HepG2 (cell line): ENCODE results near the gene RBBP6. TPM values are rescaled to one million over a fixed set of nuclear protein-coding genes. Genes with fewer than 3 reads are reported as not detected.

ENCODE experiments used
- ATAC-seq: fragments of 200-7000 bp; cut with Tn5 transposase; 3 replicates; pipeline ENCODE4 v1.9.1; 2020; ENCODE audit warnings: mild to moderate bottlenecking, moderate library complexity
- BruUV-seq: library from RNA; stranded (reverse); fragments of 400-500 nt; replicated peaks from 2 replicates; lab custom pipeline; 2021; lab: Mats Ljungman, UMichigan
- CTCF ChIA-PET: fragments of 300-600 bp; formaldehyde crosslinking; extraction: SDS; loops from one replicate; lab custom pipeline; 2021; ENCODE audit warnings: low total read pairs, inconsistent platforms, low intra/inter-chr PET ratio; lab: Yijun Ruan, JAX
- POLR2A ChIA-PET: fragments of 350-600 bp; sonication (Branson Sonifier 250); formaldehyde crosslinking; loops from one replicate; lab custom pipeline; 2020; ENCODE audit warnings: antibody characterized with exemption, inconsistent platforms; lab: Yijun Ruan, JAX
- DNase-seq: peaks from one replicate; pipeline ENCODE4 v3.0.0-alpha.2; 2015; ENCODE audit warnings: low spot score
- FAIRE-seq: peaks from 3 replicates; lab custom pipeline; 2011; peaks lifted over from hg19 to GRCh38; lab: Jason Lieb, UNC
- H2AFZ ChIP-seq: one replicate; pipeline ENCODE4 v1.6.1; 2011; ENCODE audit warnings: low read length, inconsistent platforms
- H3K27ac ChIP-seq: fragments of 300-600 bp; 3 replicates; pipeline ENCODE4 v1.8.0; 2011; ENCODE audit warnings: mixed run types, mild to moderate bottlenecking, mixed read lengths, low read length, inconsistent platforms; ENCODE audit not compliant: insufficient read depth; ENCODE audit errors: extremely low read length
- H3K27me3 ChIP-seq, 2 experiments: fragments of 200-600 bp in 1 of 2; 2 replicates in 1 of 2; 3 replicates in 1 of 2; pipeline versions ENCODE4 v1.6.0 to v1.8.0; 2011; ENCODE audit warnings: low read length in 2 of 2, mild to moderate bottlenecking in 2 of 2, moderate library complexity in 2 of 2, inconsistent platforms in 1 of 2; ENCODE audit not compliant: insufficient read depth in 2 of 2, control insufficient read depth in 1 of 2
- H3K36me3 ChIP-seq, 2 experiments: fragments of 200-600 bp in 1 of 2; replicated peaks in 1 of 2; 2 replicates in 1 of 2; 3 replicates in 1 of 2; pipeline versions ENCODE4 v1.5.1 to v1.8.0; 2011; ENCODE audit warnings: low read length in 2 of 2, inconsistent platforms in 1 of 2; ENCODE audit not compliant: insufficient read depth in 2 of 2, control insufficient read depth in 1 of 2
- H3K4me1 ChIP-seq: 2 replicates; pipeline ENCODE4 v1.5.1; 2012; ENCODE audit warnings: low read length, inconsistent platforms; ENCODE audit not compliant: insufficient read depth
- H3K4me2 ChIP-seq: 2 replicates; pipeline ENCODE4 v1.6.0; 2011; ENCODE audit warnings: low read depth, low read length, inconsistent platforms
- H3K4me3 ChIP-seq, 3 experiments: fragments of 200-600 bp in 1 of 3; sonication (generic), shearing (Covaris generic) in 1 of 3; replicated peaks in 1 of 3; 2 replicates each; pipeline ENCODE4 v1.5.1; 2011 to 2016; ENCODE audit warnings: low read length in 3 of 3, inconsistent platforms in 2 of 3, low read depth in 2 of 3, mild to moderate bottlenecking in 2 of 3, control low read depth in 1 of 3, mixed read lengths in 1 of 3; ENCODE audit not compliant: insufficient read depth in 1 of 3
- H3K79me2 ChIP-seq: one replicate; pipeline ENCODE4 v1.6.1; 2011; ENCODE audit warnings: low read length, inconsistent platforms; ENCODE audit not compliant: insufficient read depth
- H3K9ac ChIP-seq: 2 replicates; pipeline ENCODE4 v1.6.0; 2011; ENCODE audit warnings: mild to moderate bottlenecking, low read depth, low read length, inconsistent platforms; ENCODE audit not compliant: insufficient read depth
- H3K9me3 ChIP-seq: 2 replicates; pipeline ENCODE4 v1.5.1; 2012; ENCODE audit warnings: mild to moderate bottlenecking, low read length
- H4K20me1 ChIP-seq: 2 replicates; pipeline ENCODE4 v1.6.0; 2011; ENCODE audit warnings: inconsistent platforms, mild to moderate bottlenecking, low read length, moderate library complexity; ENCODE audit not compliant: insufficient read depth
- HIVEP1 ChIP-seq: sonication (generic); formaldehyde crosslinking; IDR thresholded peaks from 2 replicates; pipeline ENCODE4 v1.4.0; 2020; ENCODE audit warnings: mild to moderate bottlenecking, missing genetic modification reagents
- HNRNPH1 ChIP-seq: fragments of 200-400 bp; formaldehyde crosslinking; optimal IDR thresholded peaks from 2 replicates; pipeline ENCODE3; 2017; ENCODE audit warnings: mild to moderate bottlenecking, low read depth, low read length
- MAFF ChIP-seq: IDR thresholded peaks from 2 replicates; pipeline ENCODE4 v1.6.1; 2011; ENCODE audit warnings: low read depth, low read length, improper control_type of control experiment
- MAFK ChIP-seq, 2 experiments: IDR thresholded peaks in 1 of 2; conservative IDR thresholded peaks in 1 of 2; 2 replicates each; pipeline ENCODE4 v1.6.1; 2011; ENCODE audit warnings: improper control_type of control experiment in 2 of 2, low read length in 2 of 2
- NAIF1 ChIP-seq: sonication (generic); formaldehyde crosslinking; IDR thresholded peaks from 2 replicates; pipeline ENCODE4 v1.5.0; 2020; ENCODE audit warnings: mild to moderate bottlenecking, missing genetic modification reagents, borderline replicate concordance
- RBFOX2 ChIP-seq: fragments of 200-400 bp; formaldehyde crosslinking; IDR thresholded peaks from 2 replicates; pipeline ENCODE4 v1.6.1; 2017; ENCODE audit warnings: low read depth, mild to moderate bottlenecking, low read length
- SAP130 ChIP-seq: IDR thresholded peaks from 2 replicates; pipeline ENCODE4 v1.6.1; 2016; ENCODE audit warnings: low read depth
- ZMYM4 ChIP-seq: sonication (generic); formaldehyde crosslinking; IDR thresholded peaks from 2 replicates; pipeline ENCODE4 v1.8.1; 2023; ENCODE audit warnings: mild to moderate bottlenecking, missing genetic modification reagents
- ZNF414 ChIP-seq: sonication (generic); formaldehyde crosslinking; IDR thresholded peaks from 2 replicates; pipeline ENCODE4 v1.5.0; 2020; ENCODE audit warnings: missing genetic modification reagents
- ZNF652 ChIP-seq: IDR thresholded peaks from 2 replicates; pipeline ENCODE4 v1.6.1; 2016; ENCODE audit warnings: low read depth, borderline replicate concordance
- WGBS: methylation state at CpG from one replicate; pipeline ENCODE4 v1.1.6; 2017; ENCODE audit warnings: low lambda C conversion rate; 5-methylcytosine and 5-hydroxymethylcytosine counted together
- in situ Hi-C: cut with HindIII; loops from 2 replicates; pipeline ENCODE4 v1.10.0; 2017; ENCODE audit warnings: low pct_unique_long_range_greater_than_20kb; ENCODE audit not compliant: extremely low pct_ligation_motif_present
- intact Hi-C: fragments of 100-400 bp; cut with micrococcal nuclease; formaldehyde crosslinking; loops from one replicate; pipeline ENCODE4 v1.10.0; 2022; ENCODE audit not compliant: unreplicated experiment
- polyA plus RNA-seq, 8 experiments: library from polyadenylated mRNA; depleted of rRNA in 3 of 8; stranded (reverse) in 7 of 8; unstranded in 1 of 8; fragments of >200 nt; fragmentation: Illumina TruSeq in 4 of 8; extraction: Trizol in 4 of 8; gene quantifications; 2 replicates each; pipeline versions ENCODE4 v1.2.1 to v1.2.3, GENCODE V29; 2011 to 2016; ENCODE audit warnings: low read depth in 4 of 8, missing spikeins in 1 of 8, mixed read lengths in 1 of 8; ENCODE audit not compliant: insufficient read depth in 1 of 8
- total RNA-seq, 5 experiments: library from RNA; depleted of rRNA; stranded (reverse); fragments of >200 nt; fragmentation: Illumina TruSeq; extraction: Trizol; gene quantifications; 2 replicates each; pipeline ENCODE4 v1.2.3, GENCODE V29; 2016; ENCODE audit warnings: low read depth in 1 of 5

The RBBP6 gene
- total and polyA plus RNA-seq, 2 of the 13 experiments (the other 11 are each of a cell fraction or from before 2014, with no cell fraction given), result 37.1 to 70.9 TPM

- CTCF ChIA-PET, result no interaction called here
- no peak for ATAC-seq
- Histone ChIP-seq H2AFZ (no peak overlapping the region), H4K20me1 (peaks cover 54% of the 10 kb centered on the region), H3K36me3 (peaks cover 0 to 23% of the 10 kb centered on the region in 2 experiments; a peak in 3 of 5 replicates), H3K27me3 (no peaks in the 10 kb centered on the region; a peak in 1 of 5 replicates), H3K4me2 (peak overlapping the region; percentile 85), H3K4me1 (peaks cover 72% of the 10 kb centered on the region), H3K9me3 (no peaks in the 10 kb centered on the region), H3K9ac (peak overlapping the region; percentile 99), H3K27ac (peak overlapping the region; percentile 96), H3K4me3 (peak overlapping the region; percentile 95 to 96 (median 95)), H3K79me2 (peaks cover 69% of the 10 kb centered on the region)
- no peak for FAIRE-seq
- WGBS, result 3% methylated on average over 7 of the region's 7 CpGs
- BruUV-seq, result TSS peak; percentile 36
- in situ Hi-C loops (no loop called here), intact Hi-C loops (loop anchor here (2.0 kb wide), 1 partner anchor 189 kb away; no protein-coding TSS in a partner anchor)
- POLR2A ChIA-PET, result interaction anchor here (1.0 to 2.8 kb wide), 2 partner anchors 8 to 717 kb away, joined by 4 to 17 read pairs; partner anchors contain the start of gene ZKSCAN2
- TF ChIP-seq SAP130 (CRISPR knock-in tag), result peak; percentile 46; the same call in 1 of the 2 replicates
- TF ChIP-seq ZNF652 (CRISPR knock-in tag), result peak; percentile 88
- no peak for TF ChIP-seq NAIF1 (CRISPR knock-in tag)
- peak; percentile 27 to 39; a peak in 1 of 4 replicates for TF ChIP-seq MAFK (conservative IDR thresholded peaks at IDR 0.05 in 1 of 2, IDR thresholded peaks at IDR 0.05 in 1 of 2; ENCODE audit: low read length in 2 of 2)
- no peak for TF ChIP-seq ZMYM4 (CRISPR knock-in tag)
- peak; percentile 31; the same call in 1 of the 2 replicates for TF ChIP-seq MAFF
- no peak for DNase-seq
Measured at GRCh38 chr16:24541233-24541933, 2.0 kb downstream of the RBBP6 start.

GRCh38 chr16:24543949-24544348 is 4.6 kb downstream of the RBBP6 start:
- intact Hi-C loops, result no loop called here
- H3K79me2 ChIP-seq, result peaks cover 81% of the 10 kb centered on the region
- ChIA-PET POLR2A (no interaction called here), CTCF (no interaction called here)
- in situ Hi-C loops, result no loop called here
- no peak for DNase-seq
- peaks cover 54% of the 10 kb centered on the region for H4K20me1 ChIP-seq
- peaks cover 7 to 45% of the 10 kb centered on the region in 2 experiments for H3K36me3 ChIP-seq
- H3K27me3 ChIP-seq, result no peaks in the 10 kb centered on the region; a peak in 1 of 5 replicates
- H3K4me3 ChIP-seq, result no peak overlapping the region
- peaks cover 51% of the 10 kb centered on the region for H3K4me1 ChIP-seq
- ATAC-seq, result no peak
- H2AFZ ChIP-seq, result no peak overlapping the region
- H3K4me2 ChIP-seq, result peak overlapping the region; percentile 85
- no peak for FAIRE-seq
- H3K9me3 ChIP-seq, result no peaks in the 10 kb centered on the region
- H3K9ac ChIP-seq, result no peak overlapping the region
- no peak for TF ChIP-seq HNRNPH1
- TF ChIP-seq HIVEP1 (CRISPR knock-in tag), result no peak
- TF ChIP-seq ZNF414 (CRISPR knock-in tag), result no peak
- TF ChIP-seq RBFOX2, result 0 out of 2 replicates have a peak, but pooled peaks have one; percentile 13
- H3K27ac ChIP-seq, result no peak overlapping the region
- no TSS peak for BruUV-seq
- WGBS, result 92% methylated on average over 2 of the region's 2 CpGs
